Measurements from ENCODE around the gene RPL37A.

Gene RPL37A

DNA sequence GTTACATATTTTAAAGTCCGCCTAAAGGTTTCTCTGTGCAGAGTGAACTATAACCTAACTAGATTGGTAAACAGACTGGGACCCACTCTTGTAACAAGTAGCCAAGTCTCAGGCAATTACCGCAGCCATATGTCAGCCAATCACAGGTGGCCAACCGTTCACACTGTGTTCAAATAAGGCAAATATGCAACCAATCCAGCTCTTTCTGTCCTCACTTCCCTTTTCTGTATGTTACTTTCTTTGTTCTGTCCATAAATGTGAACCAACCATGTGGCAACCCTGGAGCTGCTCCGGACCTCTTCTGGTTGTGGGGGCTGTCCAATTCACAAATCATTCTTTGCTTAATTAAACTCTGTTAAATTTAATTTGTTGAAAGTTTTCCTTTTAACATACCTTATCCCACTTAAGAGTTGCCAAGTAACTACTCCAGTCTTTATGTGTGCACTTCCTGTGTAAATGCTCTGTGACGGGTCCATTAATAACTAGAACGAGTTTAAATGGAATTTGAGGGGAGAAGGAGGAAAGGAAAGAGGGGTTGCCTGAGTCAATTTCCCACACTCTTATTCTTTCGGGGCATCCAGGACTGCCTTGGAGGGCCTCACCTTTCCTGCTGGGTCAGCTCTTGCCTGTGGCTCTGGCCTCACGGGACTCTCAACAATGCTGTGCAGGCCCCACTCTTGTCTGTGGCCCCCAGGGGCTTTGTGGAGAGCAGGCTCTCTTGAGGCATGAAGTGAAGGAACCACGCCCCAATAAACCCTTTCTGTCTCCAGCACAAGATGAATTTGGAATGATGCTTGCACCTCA is 6.6 kb upstream of the RPL37A start:
- no peak for DNase-seq

GRCh38 chr2:216492597-216493333 is 5.9 kb upstream of the RPL37A start:
- DNase-seq: no peak

DNA sequence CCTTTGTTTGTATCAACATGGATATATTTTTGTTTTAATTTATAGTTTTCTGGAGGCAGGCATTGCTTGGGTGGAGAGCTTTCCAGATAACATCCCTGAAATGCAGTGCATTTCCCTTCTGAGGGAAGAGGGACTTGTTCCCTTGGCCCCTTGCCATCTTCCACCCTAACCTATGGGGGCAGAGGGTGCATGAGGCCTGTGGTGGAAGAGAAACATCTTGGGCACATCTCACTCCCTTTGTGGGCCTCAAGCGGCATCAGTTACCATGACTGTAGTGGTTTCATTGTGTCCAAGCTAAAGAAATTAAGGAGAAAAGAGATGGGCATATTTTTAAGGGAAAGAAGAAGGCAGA is 5.3 kb upstream of the RPL37A start:
- DNase-seq: no peak

- DNase-seq: no peak
Measured at GRCh38 chr2:216495656-216496055, 3.0 kb upstream of the RPL37A start.

DNA sequence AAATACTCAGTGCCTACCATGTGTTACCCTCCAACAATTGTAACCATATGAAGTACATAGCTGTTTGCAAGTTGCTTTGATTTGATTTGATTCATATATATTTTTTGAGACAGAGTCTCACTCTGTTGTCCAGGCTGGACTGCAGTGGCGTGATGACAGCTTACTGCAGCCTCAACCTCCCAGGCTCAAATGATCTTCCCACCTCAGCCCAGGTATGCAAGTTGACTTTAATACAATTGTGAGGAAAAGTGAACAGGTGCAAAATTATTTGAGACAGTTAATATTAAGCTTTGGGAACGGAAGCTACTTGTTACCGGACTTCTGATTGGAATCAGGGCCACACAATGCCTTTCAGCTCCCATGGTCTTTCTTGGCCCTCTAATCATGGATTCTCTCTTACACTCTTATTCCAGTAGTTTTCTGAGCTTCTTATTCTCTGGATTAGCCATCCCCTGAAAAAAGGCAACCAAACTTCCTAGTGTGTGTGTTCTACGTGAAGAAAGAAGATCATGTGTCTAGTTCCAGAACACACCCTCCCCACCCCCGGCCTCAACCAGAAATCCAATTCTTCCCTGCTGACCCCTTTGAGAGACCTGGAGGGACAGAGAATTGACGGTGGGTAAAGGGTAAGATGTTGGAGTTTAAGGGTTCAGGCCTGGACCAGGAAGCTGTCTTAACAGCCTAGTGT is 1.1 kb upstream of the RPL37A start:
- no peak for DNase-seq

DNA sequence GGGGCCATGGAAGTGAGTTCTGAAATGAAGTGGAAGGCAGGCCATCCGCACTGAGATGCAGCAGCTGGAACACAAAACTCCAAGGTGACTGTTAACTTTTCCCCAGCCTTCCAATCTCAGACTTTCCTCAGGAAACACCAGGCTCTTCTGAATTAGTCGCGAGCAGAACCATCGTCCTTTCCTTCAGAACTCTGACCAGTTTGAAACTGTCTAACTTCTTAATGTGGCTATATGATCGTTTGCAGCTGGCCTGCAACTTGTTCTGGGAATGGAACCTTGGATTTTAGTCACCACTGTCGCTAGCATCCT is 620 bp upstream of the RPL37A start:
- no peak for DNase-seq

- DNase-seq: no peak
Measured at GRCh38 chr2:216499641-216500218, 1.1 kb downstream of the RPL37A start.

DNA sequence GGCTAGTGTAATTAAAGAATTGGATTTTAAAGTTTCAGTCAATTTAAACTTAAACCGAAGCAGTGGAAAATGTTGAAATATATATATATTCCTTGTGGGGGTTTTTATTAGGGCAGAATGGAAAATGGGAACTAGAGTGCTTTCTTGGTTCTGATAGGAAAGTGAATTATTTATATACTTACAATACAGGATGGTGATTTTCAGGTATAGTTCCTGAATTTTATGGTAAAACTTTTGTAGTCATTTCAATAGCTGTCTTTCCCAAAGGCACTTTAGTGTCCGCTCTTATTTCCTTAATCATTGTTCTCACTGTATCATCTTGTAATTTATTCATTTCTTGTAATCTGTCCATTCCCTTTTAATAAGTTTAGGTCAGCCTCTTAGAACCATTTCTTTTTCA is 1.9 kb downstream of the RPL37A start:
- DNase-seq: no peak

DNA sequence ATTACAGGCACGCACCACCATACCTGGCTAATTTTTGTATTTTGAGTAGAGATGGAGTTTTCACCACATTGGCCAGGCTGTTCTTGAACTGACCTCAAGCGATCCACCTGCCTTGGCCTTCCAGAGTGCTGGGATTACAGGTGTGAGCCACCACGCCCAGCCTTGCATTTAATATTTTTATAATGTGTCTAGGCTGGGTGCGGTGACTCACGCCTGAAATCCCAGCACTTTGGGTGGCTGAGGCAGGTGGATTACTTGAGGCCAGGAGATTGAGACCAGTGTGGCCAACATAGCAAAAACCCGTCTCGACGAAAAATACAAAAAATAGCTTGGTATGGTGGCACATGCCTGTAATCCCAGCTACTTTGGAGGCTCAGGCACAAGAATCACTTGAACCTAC is 3.2 kb downstream of the RPL37A start:
- no peak for DNase-seq

- no peak for DNase-seq
Measured at GRCh38 chr2:216502381-216503158, 3.9 kb downstream of the RPL37A start.

DNA sequence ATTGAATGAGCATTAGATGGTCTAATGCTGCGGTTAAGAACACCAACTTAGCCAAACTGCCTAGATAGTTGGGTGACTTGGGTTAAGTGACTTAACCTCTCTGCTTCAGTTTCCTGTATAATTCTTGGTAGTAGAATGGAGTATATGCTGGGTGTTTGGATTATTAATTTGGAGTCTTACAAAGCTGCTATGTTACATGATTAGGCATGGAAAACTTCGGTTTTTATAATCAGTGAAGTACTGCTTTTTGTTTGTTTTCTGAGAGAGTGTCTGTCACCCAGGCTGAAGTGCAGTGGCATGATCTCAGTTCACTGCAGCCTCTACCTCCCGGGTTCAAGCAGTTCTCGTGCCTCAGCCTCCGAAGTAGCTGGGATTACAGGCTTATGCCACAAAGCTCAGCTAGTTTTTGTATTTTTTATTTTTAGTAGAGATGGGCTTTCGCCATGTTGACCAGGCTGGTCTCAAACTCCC is 4.5 kb downstream of the RPL37A start:
- DNase-seq: no peak

- no peak for DNase-seq
Measured at GRCh38 chr2:216503697-216504375, 5.2 kb downstream of the RPL37A start.

DNA sequence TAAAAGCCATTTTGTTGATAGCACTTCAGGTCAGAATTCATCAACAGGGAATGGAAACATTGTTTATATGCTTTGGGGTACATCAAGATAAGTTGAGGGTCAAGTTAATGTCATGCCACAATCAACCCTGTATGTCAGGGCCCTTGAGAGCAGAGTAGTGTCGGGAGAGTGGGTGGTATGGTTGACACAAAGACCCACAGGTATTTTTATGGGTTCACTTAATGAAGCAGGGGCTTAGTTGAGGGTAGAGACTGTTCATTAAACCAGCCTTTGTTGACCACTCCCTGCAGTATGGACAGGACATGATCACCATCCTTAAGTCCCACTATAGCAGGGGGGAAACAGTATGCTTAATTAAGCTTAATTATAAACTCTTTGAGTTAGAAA is 5.7 kb downstream of the RPL37A start:
- DNase-seq: no peak

DNA sequence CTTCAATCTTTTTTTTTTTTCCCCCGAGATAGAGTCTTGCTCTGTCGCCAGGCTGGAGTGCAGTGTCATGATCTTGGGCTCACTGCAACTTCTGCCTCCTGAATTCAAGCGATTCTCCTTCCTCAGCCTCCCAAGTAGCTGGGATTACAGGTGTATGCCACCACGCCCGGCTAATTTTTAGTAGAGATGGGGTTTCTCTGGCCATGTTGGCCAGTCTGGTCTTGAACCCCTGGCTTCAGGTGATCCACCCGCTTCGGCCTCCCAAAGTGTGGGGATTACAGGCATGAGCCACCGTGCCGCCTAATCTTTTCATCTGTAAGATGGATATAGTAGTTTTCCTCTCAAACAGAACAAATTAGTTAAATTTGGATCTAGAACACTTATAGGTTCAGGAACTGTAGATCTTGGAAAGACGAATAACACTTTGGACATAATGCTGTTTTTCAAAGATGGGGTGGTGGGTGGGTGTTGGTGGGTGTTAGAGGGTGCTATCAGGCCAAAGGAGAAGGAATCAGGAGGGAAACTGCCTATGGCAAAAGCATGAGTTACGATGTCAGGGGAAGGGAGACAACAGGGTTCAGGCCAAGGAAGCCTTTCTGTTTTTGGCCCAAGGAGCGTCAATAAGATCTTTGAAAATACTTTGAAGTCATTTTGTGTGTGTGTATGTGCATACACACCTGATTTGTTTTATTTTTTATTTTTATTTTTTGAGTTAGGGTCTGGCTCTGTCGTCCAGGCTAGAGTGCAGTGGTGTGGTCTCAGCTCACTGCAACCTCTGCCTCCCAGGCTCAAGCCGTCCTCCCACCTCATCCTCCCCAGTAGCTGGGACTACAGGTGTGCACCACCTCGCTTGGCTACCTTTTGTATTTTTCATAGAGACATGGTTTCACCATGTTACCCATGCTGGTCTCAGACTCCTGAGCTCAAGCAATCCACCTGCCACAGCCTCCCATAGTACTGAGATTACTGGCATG is 6.8 kb downstream of the RPL37A start:
- no peak for DNase-seq

DNA sequence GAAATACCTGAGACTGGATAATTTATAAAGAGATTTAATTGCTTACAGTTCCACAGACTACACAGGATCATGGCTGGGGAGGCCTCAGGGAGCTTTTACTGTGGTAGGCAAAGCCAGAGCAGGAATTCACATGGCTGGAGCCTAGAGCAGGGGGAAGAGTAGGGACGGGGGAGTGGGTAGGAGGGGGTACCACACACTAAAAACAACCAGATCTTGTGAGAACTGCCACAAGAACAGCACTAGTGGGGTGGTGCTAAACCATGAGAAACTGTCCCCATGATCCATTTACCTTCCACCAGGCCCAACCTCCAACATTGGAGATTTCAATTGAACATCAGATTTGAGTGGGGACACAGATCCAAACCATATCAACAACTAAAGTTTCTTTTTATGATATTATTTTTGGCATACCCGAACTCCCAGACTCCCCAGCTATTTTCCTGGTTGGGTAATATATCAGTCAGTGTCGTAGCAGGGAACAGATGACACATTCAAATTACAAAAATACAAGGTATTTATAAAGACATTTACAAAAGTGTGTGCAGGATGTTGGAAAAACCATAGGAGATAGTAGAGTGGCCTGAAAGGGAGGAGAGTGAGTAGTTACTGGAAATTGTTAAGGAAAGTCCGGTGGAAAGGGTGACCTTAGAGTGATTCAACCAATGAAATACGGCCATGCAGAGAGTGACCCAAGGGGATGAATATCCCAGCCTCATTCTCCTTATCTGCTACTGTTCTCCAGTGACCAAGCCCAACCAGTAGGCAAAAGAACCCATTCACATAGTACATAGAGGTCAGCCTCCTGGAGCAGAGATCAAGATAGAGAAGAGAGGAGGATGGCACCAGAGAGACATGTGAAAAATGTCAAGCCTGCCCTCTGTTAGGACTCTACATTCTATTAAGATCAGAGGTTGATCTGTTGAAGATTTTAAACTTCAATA is 8.8 kb downstream of the RPL37A start:
- DNase-seq: no peak

DNA sequence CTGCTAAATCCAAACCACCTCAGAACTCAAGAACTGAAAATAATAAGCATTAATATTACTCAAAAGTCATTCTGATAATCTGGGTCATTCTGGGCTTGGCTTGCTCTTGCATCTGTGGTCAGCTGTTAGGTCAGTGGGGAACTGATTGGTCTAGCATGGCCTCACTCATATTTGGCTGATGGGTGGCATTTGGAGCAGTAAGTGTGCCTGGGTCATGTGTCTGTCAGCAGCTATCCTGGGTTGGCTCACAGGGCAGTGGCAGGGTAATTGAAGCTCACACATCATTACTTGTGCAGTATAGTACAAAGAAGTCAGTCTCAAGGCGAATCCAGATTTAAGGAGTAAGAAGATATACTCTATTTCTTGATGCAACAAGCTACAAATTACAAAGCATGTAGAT is 9.6 kb downstream of the RPL37A start:
- no peak for DNase-seq

DNA sequence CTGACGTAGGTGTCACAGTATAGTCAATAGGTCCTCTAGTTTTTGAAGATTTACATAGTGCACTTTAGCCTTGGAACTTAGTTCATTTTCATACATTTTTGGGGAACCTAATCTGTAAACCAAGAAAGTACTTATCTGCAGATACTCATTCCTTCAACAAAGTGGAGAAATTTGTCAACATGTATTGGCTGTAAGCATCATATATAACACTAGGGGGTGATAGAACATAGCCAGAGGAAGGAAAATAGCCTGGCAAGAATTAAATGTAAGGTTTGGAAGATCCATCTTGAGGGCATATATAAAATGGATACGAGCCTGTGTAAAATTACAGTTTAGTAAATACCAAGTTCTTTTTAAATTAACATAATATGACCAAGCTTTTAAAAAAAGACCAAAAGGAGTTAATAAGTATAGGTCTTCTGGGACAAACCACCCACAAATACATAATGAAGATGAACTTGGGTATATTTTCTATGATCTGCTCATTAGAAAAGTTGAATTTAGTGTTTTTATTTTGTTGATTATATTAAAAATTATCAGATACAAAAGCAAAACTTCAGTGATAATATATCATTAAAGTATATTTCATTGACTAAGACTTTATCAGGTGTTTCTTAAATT is 18.2 kb downstream of the RPL37A start:
- DNase-seq: peak; percentile 85

- no peak for DNase-seq
Measured at GRCh38 chr2:216517447-216518225, 19.0 kb downstream of the RPL37A start.

All from NCI-H1694 treated with DMSO at 0.1 percent for 48 hours (cell line).